Progenitor cell of endocrine pancreas (in vitro differentiated cells): ENCODE measurements around the gene SHC2. TPM values are rescaled to one million over a fixed set of nuclear protein-coding genes. Genes with fewer than 3 reads are reported as not detected.
"Not testable (repeated sequence)": the region's sequence is repeated elsewhere in the genome, so short reads cannot be mapped to it uniquely, and the experiment has no call there.

Source experiments
- DNase-seq: peaks from one replicate; pipeline ENCODE4 v3.0.0; 2021; ENCODE audit warnings: low spot score; ENCODE audit not compliant: unreplicated experiment
- H3K27ac Mint-ChIP-seq: 2 replicates; pipeline ENCODE4 v1.8.0; 2021; ENCODE audit warnings: mild to moderate bottlenecking, moderate library complexity, mixed read lengths
- H3K27me3 Mint-ChIP-seq: 2 replicates; pipeline ENCODE4 v1.8.0; 2021; ENCODE audit warnings: mixed read lengths
- H3K36me3 Mint-ChIP-seq: 2 replicates; pipeline ENCODE4 v1.8.0; 2022; ENCODE audit warnings: mixed read lengths; ENCODE audit not compliant: insufficient read depth
- H3K4me1 Mint-ChIP-seq: 2 replicates; pipeline ENCODE4 v1.8.0; 2021; ENCODE audit warnings: low read depth, mixed read lengths
- H3K4me3 Mint-ChIP-seq: 2 replicates; pipeline ENCODE4 v1.8.0; 2021; ENCODE audit warnings: low read depth, mild to moderate bottlenecking, moderate library complexity, mixed read lengths
- H3K9me3 Mint-ChIP-seq: 2 replicates; pipeline ENCODE4 v1.8.0; 2021; ENCODE audit warnings: low read depth, mixed read lengths
- CTCF ChIP-seq: fragments of 200-600 bp; sonication (generic); IDR thresholded peaks from one replicate; pipeline ENCODE4 v1.5.0; 2021; ENCODE audit warnings: antibody characterized with exemption, mild to moderate bottlenecking; ENCODE audit not compliant: unreplicated experiment
- total RNA-seq: library from RNA; stranded (reverse); gene quantifications from 2 replicates; pipeline ENCODE4 v1.2.1, GENCODE V29; 2021

The SHC2 gene
- total RNA-seq, 1 donor from 2014 or later = 159 TPM

GRCh38 chr19:426725-427445, 33.9 kb downstream of the SHC2 start:
- H3K4me1 Mint-ChIP-seq = no peaks in the 10 kb centered on the region
- no peak overlapping the region for H3K27ac Mint-ChIP-seq
- DNase-seq = no peak
- no peak overlapping the region for H3K4me3 Mint-ChIP-seq
- TF ChIP-seq CTCF = no peak
- no peaks in the 10 kb centered on the region for H3K9me3 Mint-ChIP-seq
- H3K36me3 Mint-ChIP-seq = peaks cover 31% of the 10 kb centered on the region
- no peaks in the 10 kb centered on the region for H3K27me3 Mint-ChIP-seq

- DNase-seq = no peak
- H3K4me3 Mint-ChIP-seq = no peak overlapping the region
- TF ChIP-seq CTCF = no peak
- H3K9me3 Mint-ChIP-seq = no peaks in the 10 kb centered on the region
- no peaks in the 10 kb centered on the region for H3K4me1 Mint-ChIP-seq
- no peak overlapping the region for H3K27ac Mint-ChIP-seq
- H3K36me3 Mint-ChIP-seq = peaks cover 29% of the 10 kb centered on the region
- H3K27me3 Mint-ChIP-seq = no peaks in the 10 kb centered on the region
Measured at GRCh38 chr19:425056-425455, 35.8 kb downstream of the SHC2 start.

- Mint-ChIP-seq H3K9me3 (no peaks in the 10 kb centered on the region), H3K27ac (no peak overlapping the region), H3K4me3 (no peak overlapping the region), H3K4me1 (no peaks in the 10 kb centered on the region), H3K27me3 (no peaks in the 10 kb centered on the region), H3K36me3 (peaks cover 27% of the 10 kb centered on the region)
- no peak for TF ChIP-seq CTCF
- DNase-seq = no peak
Measured at GRCh38 chr19:424546-424945, 36.3 kb downstream of the SHC2 start.

GRCh38 chr19:423691-424466, 37.0 kb downstream of the SHC2 start:
- no peaks in the 10 kb centered on the region for H3K9me3 Mint-ChIP-seq
- H3K36me3 Mint-ChIP-seq = peaks cover 23% of the 10 kb centered on the region
- H3K4me3 Mint-ChIP-seq = no peak overlapping the region
- no peak for TF ChIP-seq CTCF
- H3K27ac Mint-ChIP-seq = no peak overlapping the region
- H3K4me1 Mint-ChIP-seq = no peaks in the 10 kb centered on the region
- no peak for DNase-seq
- no peaks in the 10 kb centered on the region for H3K27me3 Mint-ChIP-seq

- peaks cover 19% of the 10 kb centered on the region for H3K36me3 Mint-ChIP-seq
- H3K4me3 Mint-ChIP-seq, H3K27me3 Mint-ChIP-seq, H3K27ac Mint-ChIP-seq, DNase-seq, H3K4me1 Mint-ChIP-seq, H3K9me3 Mint-ChIP-seq: not testable (repeated sequence)
Measured at GRCh38 chr19:422917-423226, 38.0 kb downstream of the SHC2 start.
